Thyroid gland (tissue), 4 donors: ENCODE data around the gene LCN15. TPM values are rescaled to one million over a fixed set of nuclear protein-coding genes. Genes with fewer than 3 reads are reported as not detected.

Source experiments
- DNase-seq, 2 donors: peaks; one replicate each; pipeline ENCODE4 v3.0.0-alpha.2; 2019
- H3K27ac ChIP-seq, 3 donors: fragments of 200-600 bp; sonication (generic); 1 replicate in 2 of 3; 2 replicates in 1 of 3; pipeline ENCODE4 v1.5.1; 2016 to 2019; ENCODE audit warnings: mild to moderate bottlenecking in 1 of 3, moderate library complexity in 1 of 3
- H3K27me3 ChIP-seq: fragments of 200-600 bp; sonication (generic); one replicate; pipeline ENCODE4 v1.5.1; 2019
- H3K36me3 ChIP-seq, 2 donors: fragments of 200-600 bp; sonication (generic); one replicate each; pipeline ENCODE4 v1.5.1; 2016 to 2019
- H3K4me1 ChIP-seq, 2 donors: fragments of 200-600 bp; sonication (generic); one replicate each; pipeline ENCODE4 v1.5.1; 2017 to 2019
- H3K4me3 ChIP-seq, 3 donors: fragments of 200-600 bp; sonication (generic); replicated peaks in 1 of 3; 1 replicate in 2 of 3; 2 replicates in 1 of 3; pipeline ENCODE4 v1.5.1; 2016; ENCODE audit warnings: mild to moderate bottlenecking in 1 of 3
- H3K9me3 ChIP-seq: fragments of 200-600 bp; sonication (generic); one replicate; pipeline ENCODE4 v1.5.1; 2017
- CTCF ChIP-seq, 6 experiments: fragments of 200-600 bp in 3 of 6; fragments of 450-650 bp in 3 of 6; sonication (generic) in 3 of 6; IDR thresholded peaks; one replicate each; pipeline ENCODE4 v1.5.1; 2016 to 2019; ENCODE audit warnings: antibody characterized with exemption in 6 of 6, mild to moderate bottlenecking in 2 of 6, inconsistent platforms in 1 of 6, moderate library complexity in 1 of 6
- POLR2A ChIP-seq, 2 donors: fragments of 450-650 bp; IDR thresholded peaks; one replicate each; pipeline ENCODE4 v1.6.1; 2017; ENCODE audit warnings: antibody characterized with exemption in 2 of 2, mild to moderate bottlenecking in 2 of 2, moderate library complexity in 1 of 2
- WGBS, 2 donors: methylation state at CpG; one replicate each; pipeline ENCODE4 v1.1.5; 2017; 5-methylcytosine and 5-hydroxymethylcytosine counted together
- intact Hi-C: fragments of 100-400 bp; cut with DNase I; formaldehyde crosslinking; loops from one replicate; pipeline ENCODE4 v1.15.1; 2023
- total RNA-seq, 4 donors: library from RNA; depleted of rRNA; stranded (reverse); fragments of >200 nt; gene quantifications; one replicate each; pipeline ENCODE4 v1.2.3, GENCODE V29; 2016

The LCN15 gene
- total RNA-seq, 4 donors from 2014 or later = not detected

- no peaks in the 10 kb centered on the region for H3K27me3 ChIP-seq
- no peak for DNase-seq
- intact Hi-C loops = no loop called here
- H3K27ac ChIP-seq = no peak overlapping the region
- no peaks in the 10 kb centered on the region for H3K9me3 ChIP-seq
- H3K4me3 ChIP-seq = no peak overlapping the region
- TF ChIP-seq POLR2A (IDR thresholded peaks at IDR 0.05) = no peak
- no peak for TF ChIP-seq CTCF (IDR thresholded peaks at IDR 0.05)
- 92 to 96% methylated on average over 6 to 8 of the region's 11 CpGs for WGBS, 2 donors
- peaks cover 24 to 30% of the 10 kb centered on the region in 2 donors for H3K4me1 ChIP-seq
- no peaks in the 10 kb centered on the region for H3K36me3 ChIP-seq
Observed at GRCh38 chr9:136740069-136740468, 24.2 kb downstream of the LCN15 start.

GRCh38 chr9:136739509-136739908 is 24.8 kb downstream of the LCN15 start:
- no peak overlapping the region for H3K4me3 ChIP-seq
- no peaks in the 10 kb centered on the region for H3K27me3 ChIP-seq
- no peak for TF ChIP-seq POLR2A (IDR thresholded peaks at IDR 0.05)
- TF ChIP-seq CTCF (IDR thresholded peaks at IDR 0.05) = no peak
- intact Hi-C loops = no loop called here
- no peaks in the 10 kb centered on the region for H3K9me3 ChIP-seq
- H3K4me1 ChIP-seq = peaks cover 24 to 30% of the 10 kb centered on the region in 2 donors
- WGBS, 2 donors = 90 to 93% methylated on average over 16 of the region's 23 CpGs
- H3K27ac ChIP-seq = no peak overlapping the region
- no peak for DNase-seq
- no peaks in the 10 kb centered on the region for H3K36me3 ChIP-seq

- Histone ChIP-seq H3K27me3 (no peaks in the 10 kb centered on the region), H3K27ac (no peak overlapping the region), H3K9me3 (no peaks in the 10 kb centered on the region), H3K36me3 (no peaks in the 10 kb centered on the region), H3K4me1 (peaks cover 24 to 30% of the 10 kb centered on the region in 2 donors), H3K4me3 (no peak overlapping the region)
- intact Hi-C loops = no loop called here
- no peak for DNase-seq
- WGBS, 2 donors = 89 to 91% methylated on average over 20 of the region's 20 CpGs
- no peak for TF ChIP-seq POLR2A (IDR thresholded peaks at IDR 0.05)
- TF ChIP-seq CTCF (IDR thresholded peaks at IDR 0.05) = no peak
Observed at GRCh38 chr9:136738960-136739359, 25.4 kb downstream of the LCN15 start.

GRCh38 chr9:136735812-136736480 is 28.4 kb downstream of the LCN15 start:
- Histone ChIP-seq H3K36me3 (no peaks in the 10 kb centered on the region), H3K4me1 (peaks cover 7 to 16% of the 10 kb centered on the region in 2 donors), H3K27ac (no peak overlapping the region), H3K4me3 (no peak overlapping the region), H3K27me3 (no peaks in the 10 kb centered on the region), H3K9me3 (no peaks in the 10 kb centered on the region)
- 92% methylated on average over 10 to 14 of the region's 21 CpGs for WGBS, 2 donors
- intact Hi-C loops = no loop called here
- TF ChIP-seq CTCF (IDR thresholded peaks at IDR 0.05) (no peak), POLR2A (IDR thresholded peaks at IDR 0.05) (no peak)
- DNase-seq = no peak

GRCh38 chr9:136734837-136735496 is 29.4 kb downstream of the LCN15 start:
- 87 to 94% methylated on average over 8 to 12 of the region's 12 CpGs for WGBS, 2 donors
- H3K27ac ChIP-seq = no peak overlapping the region
- no peak for DNase-seq
- intact Hi-C loops = no loop called here
- peaks cover 5 to 11% of the 10 kb centered on the region in 2 donors for H3K4me1 ChIP-seq
- H3K9me3 ChIP-seq = no peaks in the 10 kb centered on the region
- H3K4me3 ChIP-seq = no peak overlapping the region
- no peaks in the 10 kb centered on the region for H3K36me3 ChIP-seq
- H3K27me3 ChIP-seq = no peaks in the 10 kb centered on the region
- TF ChIP-seq POLR2A (IDR thresholded peaks at IDR 0.05) = no peak
- no peak for TF ChIP-seq CTCF (IDR thresholded peaks at IDR 0.05)
